Karpas-422 (cell line): Measurements from ENCODE around the gene RASSF3. TPM values are rescaled to one million over a fixed set of nuclear protein-coding genes. Genes with fewer than 3 reads are reported as not detected.
"Not testable (repeated sequence)": the region's sequence is repeated elsewhere in the genome, so short reads cannot be mapped to it uniquely, and the experiment has no call there.

Experiments used
- DNase-seq: peaks from one replicate; pipeline ENCODE4 v3.0.0-alpha.2; 2015
- H2AFZ ChIP-seq: fragments of 200-600 bp; sonication (generic); 2 replicates; pipeline ENCODE4 v1.6.1; 2014; ENCODE audit warnings: antibody characterized with exemption, low read length, mixed read lengths
- H3K27ac ChIP-seq: fragments of 200-600 bp; sonication (generic); 2 replicates; pipeline ENCODE4 v1.5.1; 2014; ENCODE audit warnings: mild to moderate bottlenecking, low read length, moderate library complexity
- H3K27me3 ChIP-seq: fragments of 200-600 bp; sonication (generic); 2 replicates; pipeline ENCODE4 v1.6.1; 2014; ENCODE audit warnings: low read length, mixed read lengths
- H3K36me3 ChIP-seq: fragments of 200-600 bp; sonication (generic); 2 replicates; pipeline ENCODE4 v1.6.1; 2014; ENCODE audit warnings: low read length, mixed read lengths; ENCODE audit not compliant: insufficient read depth
- H3K4me1 ChIP-seq: fragments of 200-600 bp; sonication (generic); 2 replicates; pipeline ENCODE4 v1.6.1; 2014; ENCODE audit warnings: mild to moderate bottlenecking, low read length, mixed read lengths
- H3K4me2 ChIP-seq: fragments of 200-600 bp; sonication (generic); 2 replicates; pipeline ENCODE4 v1.6.1; 2014; ENCODE audit warnings: low read length, low read depth, mild to moderate bottlenecking; ENCODE audit not compliant: poor library complexity, severe bottlenecking
- H3K4me3 ChIP-seq: fragments of 200-600 bp; sonication (generic); 2 replicates; pipeline ENCODE4 v1.5.1; 2014; ENCODE audit warnings: mild to moderate bottlenecking, antibody characterized with exemption, low read length, mixed read lengths
- H3K79me2 ChIP-seq: fragments of 200-600 bp; sonication (generic); 2 replicates; pipeline ENCODE4 v1.6.1; 2014; ENCODE audit warnings: mild to moderate bottlenecking, low read length, mixed read lengths
- H3K9ac ChIP-seq: fragments of 200-600 bp; sonication (generic); 2 replicates; pipeline ENCODE4 v1.6.0; 2014; ENCODE audit warnings: low read length
- H3K9me2 ChIP-seq: fragments of 200-600 bp; sonication (generic), shearing (Covaris generic); replicated peaks from 2 replicates; pipeline ENCODE4 v1.6.0; 2014; ENCODE audit warnings: mild to moderate bottlenecking, low read length, moderate library complexity; ENCODE audit not compliant: insufficient read depth
- H3K9me3 ChIP-seq: fragments of 300-700, 200-600 bp; sonication (generic); 2 replicates; pipeline ENCODE4 v1.6.1; 2014; ENCODE audit warnings: low read length, mixed read lengths
- H4K20me1 ChIP-seq: fragments of 200-600 bp; sonication (generic); 2 replicates; pipeline ENCODE4 v1.6.1; 2014; ENCODE audit warnings: mild to moderate bottlenecking, antibody characterized with exemption, low read length, low read depth; ENCODE audit not compliant: insufficient read depth
- total RNA-seq: library from RNA; depleted of rRNA; stranded (reverse); fragments of >200 nt; shearing (Covaris generic); gene quantifications from 2 replicates; pipeline ENCODE4 v1.2.3, GENCODE V29; 2014; ENCODE audit warnings: low replicate concordance

Gene RASSF3
- total RNA-seq, 1 experiment from 2014 or later: 21.5 TPM

DNA sequence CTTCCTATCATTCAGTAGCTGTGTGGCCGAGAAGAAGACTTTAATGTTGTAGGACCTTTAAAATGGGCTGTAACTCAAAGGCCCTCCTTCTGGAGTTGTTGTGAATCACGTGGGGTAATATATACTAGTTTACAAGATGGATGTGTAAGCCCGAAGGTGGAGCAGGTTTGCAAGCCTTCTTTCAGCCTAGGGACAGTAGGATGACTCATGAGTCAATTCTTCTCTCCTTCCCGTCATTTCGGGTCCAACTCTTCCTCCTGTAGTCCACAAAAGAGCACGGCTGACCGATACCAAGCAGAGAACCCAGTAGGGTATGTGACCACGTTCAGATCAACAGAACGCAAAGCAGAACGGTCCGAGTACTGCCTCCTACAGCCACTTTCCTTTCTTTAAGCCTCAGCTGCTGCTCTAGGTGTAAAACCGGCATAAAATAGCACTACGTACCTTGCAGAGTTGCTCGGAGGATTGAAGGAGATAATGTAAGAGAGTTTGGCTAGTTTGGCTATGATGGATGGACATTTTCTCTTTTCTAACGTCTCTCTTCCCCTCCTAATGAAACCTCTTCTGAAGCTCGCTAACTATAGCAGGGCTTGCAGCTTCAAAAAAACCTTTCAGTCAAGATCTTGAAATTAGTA, 1.3 kb upstream of the RASSF3 start:
- H3K4me1 ChIP-seq: peaks cover 41% of the 10 kb centered on the region
- peak; percentile 78 for DNase-seq
- peaks cover 7% of the 10 kb centered on the region; the same call in 1 of the 2 replicates for H3K36me3 ChIP-seq
- H3K9me3 ChIP-seq: no peaks in the 10 kb centered on the region
- no peaks in the 10 kb centered on the region for H3K27me3 ChIP-seq
- H2AFZ ChIP-seq: peak overlapping the region; percentile 89
- H3K27ac ChIP-seq: peak overlapping the region; percentile 78
- H4K20me1 ChIP-seq: peaks cover 7% of the 10 kb centered on the region; the same call in 1 of the 2 replicates
- H3K4me2 ChIP-seq: peak overlapping the region; percentile 97
- H3K9ac ChIP-seq: peak overlapping the region; percentile 95
- peaks cover 39% of the 10 kb centered on the region for H3K79me2 ChIP-seq
- no peaks in the 10 kb centered on the region for H3K9me2 ChIP-seq
- H3K4me3 ChIP-seq: peak overlapping the region; percentile 99

GRCh38 chr12:64609536-64610078, 688 bp upstream of the RASSF3 start:
- Histone ChIP-seq H3K36me3 (peaks cover 11% of the 10 kb centered on the region; the same call in 1 of the 2 replicates), H3K79me2 (peaks cover 45% of the 10 kb centered on the region), H2AFZ (peak overlapping the region; percentile 89), H3K9ac (peak overlapping the region; percentile 95), H3K27ac (peak overlapping the region; percentile 78), H3K9me3 (no peaks in the 10 kb centered on the region), H3K4me2 (peak overlapping the region; percentile 97), H3K9me2 (no peaks in the 10 kb centered on the region), H3K27me3 (no peaks in the 10 kb centered on the region), H4K20me1 (peaks cover 7% of the 10 kb centered on the region; the same call in 1 of the 2 replicates), H3K4me1 (peaks cover 47% of the 10 kb centered on the region), H3K4me3 (peak overlapping the region; percentile 99)
- no peak for DNase-seq

- no peaks in the 10 kb centered on the region for H3K9me3 ChIP-seq
- peak overlapping the region; percentile 99 for H3K4me3 ChIP-seq
- H3K4me2 ChIP-seq: peak overlapping the region; percentile 93
- no peaks in the 10 kb centered on the region for H3K9me2 ChIP-seq
- peaks cover 7% of the 10 kb centered on the region; the same call in 1 of the 2 replicates for H4K20me1 ChIP-seq
- peak overlapping the region; percentile 94 for H3K9ac ChIP-seq
- peaks cover 18% of the 10 kb centered on the region; the same call in 1 of the 2 replicates for H3K36me3 ChIP-seq
- peak overlapping the region; percentile 84 for H3K27ac ChIP-seq
- peak; percentile 91 for DNase-seq
- peaks cover 57% of the 10 kb centered on the region for H3K79me2 ChIP-seq
- peaks cover 59% of the 10 kb centered on the region for H3K4me1 ChIP-seq
- no peaks in the 10 kb centered on the region for H3K27me3 ChIP-seq
- no peak overlapping the region; the same call in 1 of the 2 replicates for H2AFZ ChIP-seq
Observed at GRCh38 chr12:64610660-64611340, 505 bp downstream of the RASSF3 start.

DNA sequence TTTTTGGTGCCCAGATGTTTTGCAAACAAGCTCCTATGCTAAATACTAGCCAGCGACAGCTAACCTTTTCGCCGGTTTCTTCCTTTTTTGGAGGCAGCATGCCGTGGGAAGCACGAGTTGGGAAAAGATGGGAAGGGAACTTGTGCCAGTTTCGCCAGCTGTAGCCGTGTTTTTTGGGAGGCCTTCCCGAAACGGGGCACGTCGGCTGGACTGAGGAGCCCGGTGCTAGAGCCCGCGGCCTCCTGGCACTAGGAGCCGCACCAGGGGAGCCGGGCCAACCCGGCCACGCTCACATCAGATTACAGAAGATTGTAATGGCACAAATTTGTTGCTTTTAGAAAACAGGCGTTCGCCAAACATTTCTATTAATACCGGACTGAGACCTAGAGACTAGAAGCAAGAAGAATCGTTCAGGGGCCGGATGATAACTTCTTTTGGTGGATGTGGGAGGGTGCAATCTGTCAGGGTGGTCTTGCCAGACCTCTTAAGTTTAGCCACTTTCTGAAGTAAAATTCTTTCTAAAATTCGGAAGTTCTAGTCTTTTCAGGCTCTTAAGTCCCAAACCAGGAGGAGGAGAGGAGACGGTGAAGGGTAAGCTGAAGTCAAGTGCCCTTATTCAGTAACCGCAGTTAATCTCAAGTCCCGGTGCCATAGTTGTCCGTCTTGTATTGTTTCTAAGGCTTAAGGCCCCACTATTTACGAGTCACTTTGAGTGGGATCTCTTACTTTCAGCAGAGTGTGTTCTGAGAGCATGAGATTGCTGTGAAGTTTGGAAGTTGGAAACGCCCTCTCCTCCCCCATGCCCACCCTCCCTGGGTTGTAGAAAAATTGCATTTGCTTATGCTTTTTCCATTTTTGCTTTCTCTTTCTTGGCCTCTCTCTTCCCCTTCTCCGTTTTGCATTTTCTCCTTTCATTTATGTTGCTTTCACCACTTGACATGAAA, 1.3 kb downstream of the RASSF3 start:
- DNase-seq: peak; percentile 73
- Histone ChIP-seq H3K4me1 (peaks cover 67% of the 10 kb centered on the region), H3K27me3 (no peaks in the 10 kb centered on the region), H3K27ac (peak overlapping the region; percentile 84), H2AFZ (no peak overlapping the region), H4K20me1 (peaks cover 8% of the 10 kb centered on the region; the same call in 1 of the 2 replicates), H3K9ac (peak overlapping the region; percentile 94), H3K4me2 (peak overlapping the region; percentile 93), H3K4me3 (peak overlapping the region; percentile 99), H3K36me3 (peaks cover 18% of the 10 kb centered on the region; the same call in 1 of the 2 replicates), H3K79me2 (peaks cover 65% of the 10 kb centered on the region), H3K9me3 (no peaks in the 10 kb centered on the region), H3K9me2 (no peaks in the 10 kb centered on the region)

DNA sequence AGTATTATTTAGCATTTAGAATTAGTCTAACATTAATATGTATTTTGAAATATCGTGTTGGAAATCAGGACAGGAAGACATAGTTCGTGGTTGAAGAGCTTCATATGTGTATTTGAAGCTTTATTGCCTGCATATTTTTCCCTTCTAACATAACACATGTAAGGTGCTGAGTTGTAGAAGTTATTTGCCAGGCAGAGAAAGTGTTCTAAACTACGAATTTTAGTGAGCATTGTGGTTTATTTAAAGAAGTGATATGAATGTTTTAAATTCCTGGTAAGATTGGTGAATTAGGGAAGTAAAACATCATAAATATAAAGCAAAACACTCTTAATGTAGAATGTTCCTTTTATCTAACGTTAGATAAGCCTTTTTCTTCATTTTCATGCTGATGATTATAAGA, 2.5 kb downstream of the RASSF3 start:
- Histone ChIP-seq H3K4me2 (peak overlapping the region; percentile 93), H3K4me1 (peaks cover 75% of the 10 kb centered on the region), H3K9me2 (no peaks in the 10 kb centered on the region), H4K20me1 (peaks cover 12% of the 10 kb centered on the region; the same call in 1 of the 2 replicates), H3K36me3 (peaks cover 22% of the 10 kb centered on the region; the same call in 1 of the 2 replicates), H3K9me3 (no peaks in the 10 kb centered on the region), H3K79me2 (peaks cover 78% of the 10 kb centered on the region), H3K4me3 (peak overlapping the region; percentile 99), H3K27me3 (no peaks in the 10 kb centered on the region), H2AFZ (no peak overlapping the region), H3K27ac (peak overlapping the region; percentile 84), H3K9ac (peak overlapping the region; percentile 94; the same call in 1 of the 2 replicates)
- peak; percentile 52 for DNase-seq

DNA sequence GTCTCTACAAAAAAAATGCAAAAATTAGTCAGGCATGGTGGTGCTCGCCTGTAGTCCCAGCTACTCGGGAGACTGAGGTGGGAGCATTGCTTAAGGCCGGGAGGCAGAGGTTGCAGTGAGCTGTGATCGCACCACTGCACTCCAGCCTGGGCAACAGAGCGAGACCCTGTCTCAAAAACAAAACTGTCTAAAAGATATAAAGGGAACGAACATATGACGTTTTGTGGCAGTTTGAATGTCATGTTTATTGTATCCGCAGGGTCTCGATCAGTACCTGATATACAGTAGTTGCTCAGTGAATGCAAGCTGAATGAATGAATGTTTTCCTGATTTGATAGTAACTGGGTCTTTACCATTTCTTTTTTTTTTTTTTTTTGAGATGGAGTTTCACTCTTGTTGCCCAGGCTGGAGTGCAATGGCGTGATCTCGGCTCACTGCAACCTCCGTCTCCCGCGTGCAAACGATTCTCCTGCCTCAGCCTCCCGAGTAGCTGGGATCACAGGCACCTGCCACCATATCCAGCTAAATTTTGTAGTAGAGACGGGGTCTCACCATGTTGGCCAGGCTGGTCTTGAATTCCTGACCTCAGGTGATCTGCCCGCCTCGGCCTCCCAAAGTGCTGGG, 3.6 kb downstream of the RASSF3 start:
- Histone ChIP-seq H4K20me1 (peaks cover 12% of the 10 kb centered on the region; the same call in 1 of the 2 replicates), H3K4me2 (peak overlapping the region; percentile 93), H3K4me1 (peaks cover 76% of the 10 kb centered on the region), H3K27ac (peak overlapping the region; percentile 84), H3K79me2 (peaks cover 85% of the 10 kb centered on the region), H3K36me3 (peaks cover 24% of the 10 kb centered on the region; the same call in 1 of the 2 replicates), H3K9ac (peak overlapping the region; percentile 94; the same call in 1 of the 2 replicates), H3K4me3 (peak overlapping the region; percentile 99; the same call in 1 of the 2 replicates)
- not testable (repeated sequence) for H3K9me2 ChIP-seq, H2AFZ ChIP-seq, H3K9me3 ChIP-seq, H3K27me3 ChIP-seq
- peak; percentile 70 for DNase-seq

DNA sequence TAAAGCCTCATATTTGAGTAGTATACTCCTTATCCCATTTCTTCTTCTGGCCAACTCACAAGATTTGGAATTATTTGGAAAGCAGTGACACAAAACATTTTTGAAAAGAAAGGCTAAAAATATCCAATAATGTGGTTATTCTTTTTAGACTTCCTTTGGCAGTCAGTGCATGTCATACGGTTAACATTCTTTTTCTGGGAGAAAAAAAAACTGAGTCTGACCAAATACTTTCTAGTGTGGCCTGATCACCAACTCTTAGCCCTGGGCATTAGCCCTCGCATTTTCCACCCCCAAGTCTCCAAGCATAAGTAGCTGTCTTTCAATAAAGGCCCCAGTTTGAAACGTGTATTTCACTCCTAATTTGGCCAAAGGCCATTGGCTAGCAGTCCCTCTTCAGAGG, 5.9 kb downstream of the RASSF3 start:
- peaks cover 88% of the 10 kb centered on the region for H3K4me1 ChIP-seq
- H3K9me3 ChIP-seq: no peaks in the 10 kb centered on the region
- no peak overlapping the region for H3K4me3 ChIP-seq
- no peaks in the 10 kb centered on the region for H3K27me3 ChIP-seq
- peak overlapping the region; percentile 84 for H3K27ac ChIP-seq
- H4K20me1 ChIP-seq: peaks cover 12% of the 10 kb centered on the region; the same call in 1 of the 2 replicates
- peaks cover 24% of the 10 kb centered on the region; the same call in 1 of the 2 replicates for H3K36me3 ChIP-seq
- no peak for DNase-seq
- peaks cover 83% of the 10 kb centered on the region for H3K79me2 ChIP-seq
- no peak overlapping the region for H2AFZ ChIP-seq
- no peaks in the 10 kb centered on the region for H3K9me2 ChIP-seq
- H3K9ac ChIP-seq: no peak overlapping the region
- peak overlapping the region; percentile 49 for H3K4me2 ChIP-seq
